Type B pancreatic cell (in vitro differentiated cells): ENCODE data around the gene SLC31A1. TPM values are rescaled to one million over a fixed set of nuclear protein-coding genes. Genes with fewer than 3 reads are reported as not detected.

Source experiments
- DNase-seq: peaks from one replicate; pipeline ENCODE4 v3.0.0; 2021; ENCODE audit warnings: mixed read lengths; ENCODE audit not compliant: unreplicated experiment; ENCODE audit errors: extremely low spot score
- H3K27ac Mint-ChIP-seq: 2 replicates; pipeline ENCODE4 v1.8.0; 2021; ENCODE audit warnings: mild to moderate bottlenecking, mixed read lengths
- H3K27me3 Mint-ChIP-seq: 2 replicates; pipeline ENCODE4 v1.8.0; 2021; ENCODE audit warnings: mixed read lengths
- H3K36me3 Mint-ChIP-seq: 2 replicates; pipeline ENCODE4 v1.8.0; 2021; ENCODE audit warnings: mixed read lengths
- H3K4me1 Mint-ChIP-seq: one replicate; pipeline ENCODE4 v1.8.0; 2021; ENCODE audit warnings: mixed read lengths; ENCODE audit not compliant: unreplicated experiment
- H3K4me3 Mint-ChIP-seq: 2 replicates; pipeline ENCODE4 v1.8.0; 2021; ENCODE audit warnings: mild to moderate bottlenecking, mixed read lengths
- H3K9me3 Mint-ChIP-seq: 2 replicates; pipeline ENCODE4 v1.8.0; 2021; ENCODE audit warnings: mixed read lengths
- CTCF ChIP-seq: fragments of 200-600 bp; sonication (generic); conservative IDR thresholded peaks from 2 replicates; pipeline ENCODE4 v1.5.0; 2021; ENCODE audit warnings: antibody characterized with exemption, mild to moderate bottlenecking
- total RNA-seq: library from RNA; stranded (reverse); gene quantifications from 2 replicates; pipeline ENCODE4 v1.2.1, GENCODE V29; 2021; ENCODE audit warnings: low replicate concordance

The SLC31A1 gene
- total RNA-seq, 1 donor from 2014 or later = 31.7 TPM

GRCh38 chr9:113205861-113206260, 15.5 kb upstream of the SLC31A1 start:
- Mint-ChIP-seq H3K27ac (no peak overlapping the region), H3K9me3 (no peaks in the 10 kb centered on the region), H3K27me3 (no peaks in the 10 kb centered on the region), H3K4me1 (no peaks in the 10 kb centered on the region), H3K4me3 (no peak overlapping the region), H3K36me3 (peaks cover 27% of the 10 kb centered on the region)
- no peak for TF ChIP-seq CTCF
- no peak for DNase-seq

- TF ChIP-seq CTCF = no peak
- no peaks in the 10 kb centered on the region for H3K4me1 Mint-ChIP-seq
- DNase-seq = no peak
- H3K4me3 Mint-ChIP-seq = no peak overlapping the region
- H3K36me3 Mint-ChIP-seq = peaks cover 16% of the 10 kb centered on the region
- H3K27me3 Mint-ChIP-seq = no peaks in the 10 kb centered on the region
- no peaks in the 10 kb centered on the region for H3K9me3 Mint-ChIP-seq
- H3K27ac Mint-ChIP-seq = no peak overlapping the region
Measured at GRCh38 chr9:113210815-113211214, 10.5 kb upstream of the SLC31A1 start.

- Mint-ChIP-seq H3K36me3 (peaks cover 9% of the 10 kb centered on the region), H3K27ac (peak overlapping the region; percentile 40)
Measured at GRCh38 chr9:113215132-113215531, 6.2 kb upstream of the SLC31A1 start.

DNA sequence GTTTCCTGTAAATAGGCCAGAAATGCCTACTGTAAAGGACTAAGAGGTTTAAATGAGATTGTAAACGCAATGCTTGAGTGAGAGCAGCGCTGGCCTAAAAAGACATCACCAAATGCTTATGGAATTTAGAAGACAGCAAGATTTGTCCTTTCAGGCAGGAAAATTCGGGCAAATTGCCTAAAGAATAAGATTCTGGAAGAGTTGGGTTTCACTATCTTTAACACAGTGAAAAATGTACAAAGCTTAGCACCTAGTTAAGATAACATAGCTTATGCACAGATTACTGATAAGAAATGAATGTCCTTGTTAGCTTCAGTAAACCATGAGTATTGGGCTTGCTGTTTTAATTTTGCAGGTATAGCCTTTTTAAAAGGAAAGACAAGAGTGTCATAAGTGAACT, 4.9 kb upstream of the SLC31A1 start:
- no peaks in the 10 kb centered on the region for H3K27me3 Mint-ChIP-seq
- H3K27ac Mint-ChIP-seq = peak overlapping the region; percentile 43
- no peak for DNase-seq
- H3K4me3 Mint-ChIP-seq = no peak overlapping the region
- TF ChIP-seq CTCF = no peak
- H3K4me1 Mint-ChIP-seq = peaks cover 6% of the 10 kb centered on the region
- H3K36me3 Mint-ChIP-seq = peaks cover 9% of the 10 kb centered on the region
- H3K9me3 Mint-ChIP-seq = no peaks in the 10 kb centered on the region

More at GRCh38 chr9:113215132-113215531, 6.2 kb upstream of the SLC31A1 start:
- Mint-ChIP-seq H3K4me1 (peaks cover 6% of the 10 kb centered on the region), H3K9me3 (no peaks in the 10 kb centered on the region), H3K4me3 (no peak overlapping the region), H3K27me3 (no peaks in the 10 kb centered on the region)
- no peak for TF ChIP-seq CTCF
- no peak for DNase-seq

- TF ChIP-seq CTCF = no peak
- H3K9me3 Mint-ChIP-seq = no peaks in the 10 kb centered on the region
- DNase-seq = no peak
- H3K36me3 Mint-ChIP-seq = peaks cover 4% of the 10 kb centered on the region
- peaks cover 29% of the 10 kb centered on the region for H3K4me1 Mint-ChIP-seq
- H3K27ac Mint-ChIP-seq = peak overlapping the region; percentile 6
- peak overlapping the region; percentile 98 for H3K4me3 Mint-ChIP-seq
- no peaks in the 10 kb centered on the region for H3K27me3 Mint-ChIP-seq
Measured at GRCh38 chr9:113219186-113219936, 2.0 kb upstream of the SLC31A1 start.
